ENCODE results near the gene LGR4. TPM values are rescaled to one million over a fixed set of nuclear protein-coding genes. Genes with fewer than 3 reads are reported as not detected.

The LGR4 gene
- total RNA-seq, 4 donors from 2014 or later, result 26.5 to 51.3 (median 31.9) TPM

GRCh38 chr11:27467181-27467913, 5.2 kb downstream of the LGR4 start:
- no peaks in the 10 kb centered on the region for H3K36me3 ChIP-seq
- H3K4me1 ChIP-seq, result peaks cover 0 to 60% (median 18%) of the 10 kb centered on the region in 4 donors
- no peaks in the 10 kb centered on the region for H3K9me3 ChIP-seq
- peak overlapping the region in 1 of 4 donors; percentile 69 for H3K27ac ChIP-seq
- H3K27me3 ChIP-seq, result no peaks in the 10 kb centered on the region
- H3K4me3 ChIP-seq, result no peak overlapping the region
- no peak for DNase-seq (ENCODE audit: low spot score in 2 of 2)
- WGBS, 2 donors, result 89 to 93% methylated on average over 13 of the region's 13 CpGs
- TF ChIP-seq EP300 (IDR thresholded peaks at IDR 0.05) (no peak), POLR2A (IDR thresholded peaks at IDR 0.05) (no peak)
- TF ChIP-seq, protein P1, sequence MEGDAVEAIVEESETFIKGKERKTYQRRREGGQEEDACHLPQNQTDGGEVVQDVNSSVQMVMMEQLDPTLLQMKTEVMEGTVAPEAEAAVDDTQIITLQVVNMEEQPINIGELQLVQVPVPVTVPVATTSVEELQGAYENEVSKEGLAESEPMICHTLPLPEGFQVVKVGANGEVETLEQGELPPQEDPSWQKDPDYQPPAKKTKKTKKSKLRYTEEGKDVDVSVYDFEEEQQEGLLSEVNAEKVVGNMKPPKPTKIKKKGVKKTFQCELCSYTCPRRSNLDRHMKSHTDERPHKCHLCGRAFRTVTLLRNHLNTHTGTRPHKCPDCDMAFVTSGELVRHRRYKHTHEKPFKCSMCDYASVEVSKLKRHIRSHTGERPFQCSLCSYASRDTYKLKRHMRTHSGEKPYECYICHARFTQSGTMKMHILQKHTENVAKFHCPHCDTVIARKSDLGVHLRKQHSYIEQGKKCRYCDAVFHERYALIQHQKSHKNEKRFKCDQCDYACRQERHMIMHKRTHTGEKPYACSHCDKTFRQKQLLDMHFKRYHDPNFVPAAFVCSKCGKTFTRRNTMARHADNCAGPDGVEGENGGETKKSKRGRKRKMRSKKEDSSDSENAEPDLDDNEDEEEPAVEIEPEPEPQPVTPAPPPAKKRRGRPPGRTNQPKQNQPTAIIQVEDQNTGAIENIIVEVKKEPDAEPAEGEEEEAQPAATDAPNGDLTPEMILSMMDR (IDR thresholded peaks at IDR 0.05), result no peak

- Histone ChIP-seq H3K4me1 (peaks cover 0 to 60% (median 18%) of the 10 kb centered on the region in 4 donors), H3K4me3 (no peak overlapping the region), H3K9me3 (no peaks in the 10 kb centered on the region), H3K36me3 (no peaks in the 10 kb centered on the region), H3K27me3 (no peaks in the 10 kb centered on the region), H3K27ac (peak overlapping the region in 1 of 4 donors; percentile 34)
- DNase-seq (ENCODE audit: low spot score in 2 of 2), result no peak
- WGBS, 2 donors, result 73 to 75% methylated on average over 1 of the region's 1 CpG
- no peak for TF ChIP-seq POLR2A (IDR thresholded peaks at IDR 0.05)
- no peak for TF ChIP-seq EP300 (IDR thresholded peaks at IDR 0.05)
- TF ChIP-seq, protein P1 (IDR thresholded peaks at IDR 0.05), result no peak
These were observed 6.2 kb downstream of the LGR4 start for GRCh38 chr11:27466363-27466762.

- Histone ChIP-seq H3K4me3 (no peak overlapping the region), H3K4me1 (peaks cover 0 to 53% (median 18%) of the 10 kb centered on the region in 4 donors), H3K9me3 (no peaks in the 10 kb centered on the region), H3K36me3 (no peaks in the 10 kb centered on the region), H3K27ac (peak overlapping the region in 2 of 4 donors; percentile 31 to 34), H3K27me3 (no peaks in the 10 kb centered on the region)
- TF ChIP-seq EP300 (IDR thresholded peaks at IDR 0.05), result no peak
- TF ChIP-seq, protein P1 (IDR thresholded peaks at IDR 0.05), result no peak
- TF ChIP-seq POLR2A (IDR thresholded peaks at IDR 0.05), result no peak
- DNase-seq (ENCODE audit: low spot score in 2 of 2), result no peak
- WGBS, 2 donors, result 71 to 75% methylated on average over 3 of the region's 3 CpGs
These were observed 7.0 kb downstream of the LGR4 start for GRCh38 chr11:27465629-27466028.

DNA sequence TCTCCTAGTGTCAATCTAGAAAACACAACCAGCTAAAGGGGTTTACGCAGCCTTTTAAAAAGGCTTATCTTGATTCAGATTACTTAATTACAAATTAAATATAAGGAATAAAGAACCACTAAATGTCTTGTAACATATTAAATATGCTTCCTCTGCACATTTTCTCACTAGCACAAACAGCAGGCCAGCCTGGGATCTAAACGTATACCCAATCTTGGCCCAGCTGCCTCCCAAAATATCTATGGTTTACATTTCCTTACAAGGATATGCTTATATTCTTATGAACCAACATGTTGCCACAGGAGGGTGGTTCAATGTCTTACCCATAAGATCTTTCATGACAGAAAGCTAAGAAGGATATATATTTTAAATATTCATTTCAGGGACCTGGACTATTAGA, 7.7 kb downstream of the LGR4 start:
- peak overlapping the region in 1 of 4 donors; percentile 30 for H3K27ac ChIP-seq
- H3K27me3 ChIP-seq, result no peaks in the 10 kb centered on the region
- no peaks in the 10 kb centered on the region for H3K36me3 ChIP-seq
- TF ChIP-seq EP300 (IDR thresholded peaks at IDR 0.05), result no peak
- TF ChIP-seq, protein P1 (IDR thresholded peaks at IDR 0.05), result no peak
- TF ChIP-seq POLR2A (IDR thresholded peaks at IDR 0.05), result no peak
- H3K4me1 ChIP-seq, result peaks cover 0 to 49% (median 16%) of the 10 kb centered on the region in 4 donors
- DNase-seq (ENCODE audit: low spot score in 2 of 2), result no peak
- 72 to 80% methylated on average over 2 of the region's 2 CpGs for WGBS, 2 donors
- no peak overlapping the region for H3K4me3 ChIP-seq
- no peaks in the 10 kb centered on the region for H3K9me3 ChIP-seq

- H3K36me3 ChIP-seq, result no peaks in the 10 kb centered on the region
- H3K27ac ChIP-seq, result peak overlapping the region in 2 of 4 donors; percentile 5 to 30
- no peaks in the 10 kb centered on the region for H3K27me3 ChIP-seq
- TF ChIP-seq EP300 (IDR thresholded peaks at IDR 0.05) (no peak), POLR2A (IDR thresholded peaks at IDR 0.05) (no peak)
- TF ChIP-seq, protein P1 (IDR thresholded peaks at IDR 0.05), result no peak
- H3K9me3 ChIP-seq, result no peaks in the 10 kb centered on the region
- H3K4me1 ChIP-seq, result peaks cover 0 to 44% (median 14%) of the 10 kb centered on the region in 4 donors
- WGBS, 2 donors, result 93 to 98% methylated on average over 2 of the region's 2 CpGs
- DNase-seq (ENCODE audit: low spot score in 2 of 2), result no peak
- H3K4me3 ChIP-seq, result no peak overlapping the region
These were observed 8.3 kb downstream of the LGR4 start for GRCh38 chr11:27464289-27464696.

All from tibial nerve (tissue), 4 donors.